Parathyroid adenoma (tissue), 2 donors: Measurements from ENCODE around the gene MIOS.
A peak's percentile ranks its signal among the peaks of the same experiment; 100 is the strongest.

Experiments
- H2AFZ ChIP-seq: fragments of 300-600 bp; sonication (generic); one replicate; pipeline ENCODE4 v1.7.0; 2017; ENCODE audit warnings: antibody characterized with exemption, mild to moderate bottlenecking
- H3K27ac ChIP-seq: fragments of 300-600 bp; sonication (generic); one replicate; pipeline ENCODE4 v1.7.0; 2017
- H3K27me3 ChIP-seq: fragments of 300-600 bp; sonication (generic); one replicate; pipeline ENCODE4 v1.7.0; 2017; ENCODE audit warnings: low read length; ENCODE audit not compliant: control insufficient read depth, insufficient read depth
- H3K36me3 ChIP-seq: fragments of 300-600 bp; sonication (generic); one replicate; pipeline ENCODE4 v1.7.0; 2017; ENCODE audit warnings: low read length; ENCODE audit not compliant: control insufficient read depth, insufficient read depth
- H3K4me1 ChIP-seq: fragments of 300-600 bp; sonication (generic); one replicate; pipeline ENCODE4 v1.7.0; 2017; ENCODE audit warnings: control low read depth
- H3K4me2 ChIP-seq: fragments of 300-600 bp; sonication (generic); one replicate; pipeline ENCODE4 v1.7.0; 2017; ENCODE audit warnings: low read length
- H3K4me3 ChIP-seq: fragments of 300-600 bp; sonication (generic); one replicate; pipeline ENCODE4 v1.7.0; 2017; ENCODE audit warnings: low read depth, low read length
- H3K79me2 ChIP-seq: fragments of 300-600 bp; sonication (generic); one replicate; pipeline ENCODE4 v1.7.0; 2017; ENCODE audit warnings: control low read depth
- H3K9ac ChIP-seq: fragments of 300-600 bp; sonication (generic); one replicate; pipeline ENCODE4 v1.7.0; 2017; ENCODE audit warnings: mild to moderate bottlenecking
- H3K9me3 ChIP-seq: fragments of 300-600 bp; sonication (generic); one replicate; pipeline ENCODE4 v1.7.0; 2017; ENCODE audit warnings: low read length; ENCODE audit not compliant: control insufficient read depth
- TF ChIP-seq, protein P1 (sequence below): fragments of 300-600 bp; sonication (generic); IDR thresholded peaks from one replicate; pipeline ENCODE4 v1.7.0; 2017; ENCODE audit warnings: antibody characterized with exemption, mild to moderate bottlenecking
- donor health status: primary hyperparathyroidism.

MIOS gene

DNA sequence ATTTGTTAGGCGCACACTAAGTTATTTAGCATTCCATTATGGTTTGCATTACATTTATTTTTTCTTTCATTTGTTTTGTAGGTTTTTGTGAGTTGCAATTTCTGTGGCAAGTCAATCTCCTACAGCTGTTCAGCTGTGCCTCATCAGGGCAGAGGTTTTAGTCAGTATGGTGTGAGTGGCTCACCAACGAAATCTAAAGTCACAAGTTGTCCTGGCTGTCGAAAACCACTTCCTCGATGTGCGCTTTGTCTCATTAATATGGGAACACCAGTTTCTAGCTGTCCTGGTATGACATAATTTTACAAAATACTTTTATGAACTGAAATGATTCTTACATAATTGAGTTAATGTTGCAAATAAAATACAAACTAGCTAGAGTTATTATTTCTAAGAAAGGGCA, 29.5 kb downstream of the MIOS start:
- H3K9ac ChIP-seq, result no peak overlapping the region

DNA sequence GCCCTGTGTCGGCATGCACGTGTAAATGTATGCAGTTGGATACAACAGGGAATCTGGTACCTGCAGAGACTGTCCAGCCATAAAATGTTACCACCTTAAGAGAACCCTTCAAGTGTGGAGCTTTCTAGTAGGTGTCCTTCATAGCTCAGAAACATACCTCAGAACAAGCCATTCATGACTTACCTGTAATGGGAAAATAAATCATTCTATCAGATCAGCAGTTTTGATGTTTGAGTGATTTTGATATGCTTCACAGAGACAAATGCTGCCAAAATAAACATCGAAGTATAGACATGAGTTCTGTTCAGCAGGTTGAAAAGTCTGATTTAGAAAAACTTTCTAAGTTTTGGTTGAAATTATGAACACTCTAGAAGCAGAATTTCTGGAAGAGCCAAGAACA, 40.3 kb downstream of the MIOS start:
- Histone ChIP-seq H3K4me1 (peaks cover 17% of the 10 kb centered on the region), H3K27ac (peak overlapping the region; percentile 49), H3K9me3 (no peaks in the 10 kb centered on the region), H3K36me3 (no peaks in the 10 kb centered on the region), H3K4me2 (peak overlapping the region; percentile 38), H3K9ac (no peak overlapping the region), H3K27me3 (no peaks in the 10 kb centered on the region), H2AFZ (no peak overlapping the region), H3K79me2 (no peaks in the 10 kb centered on the region), H3K4me3 (peak overlapping the region; percentile 1)
- TF ChIP-seq, protein P1, sequence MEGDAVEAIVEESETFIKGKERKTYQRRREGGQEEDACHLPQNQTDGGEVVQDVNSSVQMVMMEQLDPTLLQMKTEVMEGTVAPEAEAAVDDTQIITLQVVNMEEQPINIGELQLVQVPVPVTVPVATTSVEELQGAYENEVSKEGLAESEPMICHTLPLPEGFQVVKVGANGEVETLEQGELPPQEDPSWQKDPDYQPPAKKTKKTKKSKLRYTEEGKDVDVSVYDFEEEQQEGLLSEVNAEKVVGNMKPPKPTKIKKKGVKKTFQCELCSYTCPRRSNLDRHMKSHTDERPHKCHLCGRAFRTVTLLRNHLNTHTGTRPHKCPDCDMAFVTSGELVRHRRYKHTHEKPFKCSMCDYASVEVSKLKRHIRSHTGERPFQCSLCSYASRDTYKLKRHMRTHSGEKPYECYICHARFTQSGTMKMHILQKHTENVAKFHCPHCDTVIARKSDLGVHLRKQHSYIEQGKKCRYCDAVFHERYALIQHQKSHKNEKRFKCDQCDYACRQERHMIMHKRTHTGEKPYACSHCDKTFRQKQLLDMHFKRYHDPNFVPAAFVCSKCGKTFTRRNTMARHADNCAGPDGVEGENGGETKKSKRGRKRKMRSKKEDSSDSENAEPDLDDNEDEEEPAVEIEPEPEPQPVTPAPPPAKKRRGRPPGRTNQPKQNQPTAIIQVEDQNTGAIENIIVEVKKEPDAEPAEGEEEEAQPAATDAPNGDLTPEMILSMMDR, result no peak

More for the DNA sequence above, 29.5 kb downstream of the MIOS start:
- Histone ChIP-seq H3K27ac (no peak overlapping the region), H3K27me3 (no peaks in the 10 kb centered on the region), H3K36me3 (no peaks in the 10 kb centered on the region), H3K79me2 (no peaks in the 10 kb centered on the region), H3K4me2 (no peak overlapping the region), H3K9me3 (no peaks in the 10 kb centered on the region), H3K4me3 (no peak overlapping the region), H2AFZ (no peak overlapping the region), H3K4me1 (no peaks in the 10 kb centered on the region)
- TF ChIP-seq, protein P1, result no peak

DNA sequence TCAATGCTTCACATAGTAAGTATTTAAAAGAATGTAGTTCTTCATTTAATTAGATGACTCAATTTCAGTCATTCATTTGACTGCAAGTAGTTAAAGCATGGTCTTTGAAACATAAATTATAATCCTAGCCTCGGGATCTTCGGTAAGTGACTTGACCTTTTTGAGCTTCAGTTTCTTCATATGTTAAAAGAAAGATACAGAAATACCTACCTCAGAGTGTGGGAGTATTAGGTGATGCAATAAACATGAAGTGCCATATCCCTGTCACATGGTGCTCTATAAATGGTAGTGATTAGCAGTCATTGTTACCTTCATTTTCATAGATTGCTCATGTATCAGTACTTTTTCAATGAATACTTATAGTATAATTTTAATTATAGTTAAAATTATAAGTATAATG, 42.6 kb downstream of the MIOS start:
- no peaks in the 10 kb centered on the region for H3K79me2 ChIP-seq
- H3K9ac ChIP-seq, result no peak overlapping the region
- no peaks in the 10 kb centered on the region for H3K27me3 ChIP-seq
- no peak overlapping the region for H3K27ac ChIP-seq
- H3K4me3 ChIP-seq, result no peak overlapping the region
- H3K36me3 ChIP-seq, result no peaks in the 10 kb centered on the region
- H3K4me2 ChIP-seq, result no peak overlapping the region
- TF ChIP-seq, protein P1, result no peak
- peaks cover 23% of the 10 kb centered on the region for H3K4me1 ChIP-seq
- no peak overlapping the region for H2AFZ ChIP-seq
- H3K9me3 ChIP-seq, result no peaks in the 10 kb centered on the region

DNA sequence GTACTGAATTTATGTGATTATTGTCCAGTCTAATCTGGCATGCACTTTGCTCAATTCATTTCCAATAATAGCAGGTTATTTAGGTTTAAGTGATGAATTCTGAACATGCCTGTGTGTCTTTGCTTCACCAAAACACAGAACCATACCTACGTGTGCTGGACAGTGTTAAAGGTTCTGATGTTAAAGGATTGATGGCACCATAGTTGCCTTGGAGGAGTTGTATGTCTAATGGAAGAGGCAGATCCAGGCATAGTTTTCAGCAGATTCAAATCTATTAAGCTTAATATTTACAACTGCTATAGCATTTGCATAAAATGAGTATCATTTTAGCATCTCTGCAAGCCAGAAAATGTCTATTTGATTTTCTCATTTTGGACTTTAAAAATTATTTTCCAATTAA, 45.8 kb downstream of the MIOS start:
- H3K27ac ChIP-seq, result no peak overlapping the region
- TF ChIP-seq, protein P1, result no peak
- no peak overlapping the region for H3K4me3 ChIP-seq
- H3K9me3 ChIP-seq, result no peaks in the 10 kb centered on the region
- no peak overlapping the region for H3K9ac ChIP-seq
- peaks cover 18% of the 10 kb centered on the region for H3K4me1 ChIP-seq
- no peaks in the 10 kb centered on the region for H3K27me3 ChIP-seq
- H3K36me3 ChIP-seq, result no peaks in the 10 kb centered on the region
- H2AFZ ChIP-seq, result no peak overlapping the region
- no peak overlapping the region for H3K4me2 ChIP-seq
- no peaks in the 10 kb centered on the region for H3K79me2 ChIP-seq

DNA sequence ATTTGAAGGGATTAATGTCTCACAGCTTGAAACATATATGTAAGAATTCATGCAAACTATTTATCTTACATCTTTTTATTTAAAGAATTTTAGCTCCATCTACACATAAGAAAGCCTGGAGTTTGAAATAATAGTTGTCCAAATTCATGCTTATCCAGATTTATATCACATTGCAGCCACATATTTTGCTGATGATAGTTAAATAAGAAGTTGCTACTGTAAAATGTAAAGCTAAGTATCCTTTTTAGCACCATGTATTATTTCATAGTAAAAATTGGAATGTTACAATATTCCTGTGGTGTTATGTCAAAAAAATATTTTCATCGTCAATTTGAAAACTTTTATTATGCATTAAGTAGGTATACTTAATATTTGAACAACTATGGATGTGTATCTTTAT, 46.5 kb downstream of the MIOS start:
- H3K36me3 ChIP-seq, result no peaks in the 10 kb centered on the region
- H3K4me1 ChIP-seq, result peaks cover 12% of the 10 kb centered on the region
- no peak overlapping the region for H2AFZ ChIP-seq
- no peaks in the 10 kb centered on the region for H3K27me3 ChIP-seq
- TF ChIP-seq, protein P1, result no peak
- no peak overlapping the region for H3K9ac ChIP-seq
- H3K27ac ChIP-seq, result no peak overlapping the region
- no peak overlapping the region for H3K4me2 ChIP-seq
- H3K9me3 ChIP-seq, result no peaks in the 10 kb centered on the region
- no peaks in the 10 kb centered on the region for H3K79me2 ChIP-seq
- no peak overlapping the region for H3K4me3 ChIP-seq
